HG03460 (cell line): Measurements from ENCODE around the gene HIVEP1.

Experiments
- ATAC-seq: cut with Tn5 transposase; IDR thresholded peaks from one replicate; pipeline ENCODE4 v1.9.1; 2021; ENCODE audit not compliant: unreplicated experiment

Gene HIVEP1

GRCh38 chr6:12115001-12115400, 102.9 kb downstream of the HIVEP1 start:
- ATAC-seq = no peak

- no peak for ATAC-seq
Measured at GRCh38 chr6:12115492-12115891, 103.4 kb downstream of the HIVEP1 start.

GRCh38 chr6:12116264-12116800, 104.2 kb downstream of the HIVEP1 start:
- ATAC-seq = no peak

GRCh38 chr6:12116978-12117377, 104.9 kb downstream of the HIVEP1 start:
- no peak for ATAC-seq

- no peak for ATAC-seq
Measured at GRCh38 chr6:12118607-12119006, 106.5 kb downstream of the HIVEP1 start.

- ATAC-seq = peak; percentile 73
Measured at GRCh38 chr6:12119085-12119588, 107.0 kb downstream of the HIVEP1 start.

- ATAC-seq = no peak
Measured at GRCh38 chr6:12125396-12125795, 113.3 kb downstream of the HIVEP1 start.

- ATAC-seq = no peak
Measured at GRCh38 chr6:12126051-12126450, 113.9 kb downstream of the HIVEP1 start.

- no peak for ATAC-seq
Measured at GRCh38 chr6:12129523-12129922, 117.4 kb downstream of the HIVEP1 start.

GRCh38 chr6:12132351-12133222, 120.5 kb downstream of the HIVEP1 start:
- ATAC-seq = no peak

- no peak for ATAC-seq
Measured at GRCh38 chr6:12134581-12134980, 122.5 kb downstream of the HIVEP1 start.

- ATAC-seq = no peak
Measured at GRCh38 chr6:12134991-12135390, 122.9 kb downstream of the HIVEP1 start.

- ATAC-seq = no peak
Measured at GRCh38 chr6:12136905-12137304, 124.8 kb downstream of the HIVEP1 start.

GRCh38 chr6:12137480-12137879, 125.4 kb downstream of the HIVEP1 start:
- ATAC-seq = no peak

GRCh38 chr6:12138381-12138780, 126.3 kb downstream of the HIVEP1 start:
- ATAC-seq = no peak

- no peak for ATAC-seq
Measured at GRCh38 chr6:12138936-12139335, 126.8 kb downstream of the HIVEP1 start.

GRCh38 chr6:12147557-12148316, 135.6 kb downstream of the HIVEP1 start:
- no peak for ATAC-seq

GRCh38 chr6:12148317-12148801, 136.2 kb downstream of the HIVEP1 start:
- no peak for ATAC-seq

GRCh38 chr6:12148841-12149240, 136.7 kb downstream of the HIVEP1 start:
- ATAC-seq = no peak

GRCh38 chr6:12149944-12150510, 137.9 kb downstream of the HIVEP1 start:
- no peak for ATAC-seq

GRCh38 chr6:12150812-12151432, 138.8 kb downstream of the HIVEP1 start:
- ATAC-seq = no peak
